ENCODE results near the gene FIGN.

FIGN gene

GRCh38 chr2:163665051-163665450 lies 70.8 kb downstream of the FIGN start:
- no peak for DNase-seq (ENCODE audit: low read depth in 2 of 3, low spot score in 1 of 3)

DNA sequence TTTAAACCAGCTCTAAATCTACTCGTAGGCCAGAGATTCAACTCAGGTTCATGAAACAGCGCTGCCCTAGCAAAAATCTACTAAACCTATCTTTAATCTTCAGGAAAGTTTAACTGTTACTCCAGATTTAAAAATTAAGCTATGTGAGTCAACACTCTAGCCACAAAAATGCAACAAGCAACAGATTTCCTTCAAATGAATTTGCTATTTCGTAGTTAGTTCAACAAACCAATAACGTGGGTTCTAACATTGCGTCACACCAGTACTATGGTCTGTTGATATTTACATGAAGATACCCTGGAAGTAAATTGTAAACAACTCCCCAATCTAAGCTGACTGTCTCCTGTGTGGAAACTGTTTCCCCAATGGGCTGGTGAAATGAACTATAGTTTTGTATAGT lies 71.2 kb downstream of the FIGN start:
- DNase-seq (ENCODE audit: low read depth in 2 of 3, low spot score in 1 of 3) = no peak

GRCh38 chr2:163662141-163662780 lies 73.5 kb downstream of the FIGN start:
- DNase-seq (ENCODE audit: low read depth in 2 of 3, low spot score in 1 of 3) = no peak

- DNase-seq (ENCODE audit: low read depth in 2 of 3, low spot score in 1 of 3) = no peak
These were observed 76.6 kb downstream of the FIGN start for GRCh38 chr2:163659224-163659623.

- DNase-seq (ENCODE audit: low read depth in 2 of 3, low spot score in 1 of 3) = no peak
These were observed 77.3 kb downstream of the FIGN start for GRCh38 chr2:163658556-163658955.

GRCh38 chr2:163657281-163657656 lies 78.5 kb downstream of the FIGN start:
- no peak for DNase-seq (ENCODE audit: low read depth in 2 of 3, low spot score in 1 of 3)

GRCh38 chr2:163656622-163657280 lies 79.1 kb downstream of the FIGN start:
- DNase-seq (ENCODE audit: low read depth in 2 of 3, low spot score in 1 of 3) = no peak

DNA sequence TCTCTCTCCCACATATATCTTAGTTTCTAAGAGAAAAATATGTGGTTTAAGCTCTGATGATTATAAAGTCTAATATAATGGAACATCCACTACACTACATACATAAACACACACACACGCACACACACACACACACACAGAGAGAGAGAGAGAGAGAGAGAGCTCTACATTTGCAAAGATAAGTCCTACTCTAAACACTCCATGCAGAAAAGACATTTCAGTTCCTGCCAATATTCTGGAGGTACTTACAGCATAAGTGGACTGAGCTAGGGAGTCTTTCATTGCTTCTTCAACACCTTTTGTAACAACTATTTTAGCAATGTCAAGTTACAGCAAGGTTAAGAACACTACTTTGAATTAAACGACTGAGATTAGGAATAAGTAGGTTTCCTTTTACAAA lies 80.1 kb downstream of the FIGN start:
- no peak for DNase-seq (ENCODE audit: low read depth in 2 of 3, low spot score in 1 of 3)

GRCh38 chr2:163652751-163653150 lies 83.1 kb downstream of the FIGN start:
- DNase-seq (ENCODE audit: low read depth in 2 of 3, low spot score in 1 of 3) = no peak

DNA sequence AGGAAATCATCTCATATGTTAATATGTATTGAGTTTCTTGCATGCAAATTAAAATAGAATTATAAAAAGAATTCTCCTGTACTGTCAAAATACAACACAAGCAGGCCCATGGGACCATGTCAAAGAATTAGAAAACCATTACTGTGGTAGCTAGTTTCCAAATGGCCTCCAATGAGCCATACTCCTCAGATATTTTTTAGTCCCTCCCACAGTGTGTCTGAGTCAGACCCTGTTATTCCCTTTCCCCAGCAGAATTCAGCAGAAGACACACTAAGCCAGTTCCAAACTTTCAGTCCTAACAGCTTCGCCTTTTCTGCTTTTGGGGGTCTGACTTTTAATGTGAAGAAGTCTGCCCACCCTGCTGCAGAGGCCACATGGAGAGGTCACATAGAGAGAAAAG lies 86.7 kb downstream of the FIGN start:
- DNase-seq (ENCODE audit: low read depth in 2 of 3, low spot score in 1 of 3) = no peak

- DNase-seq (ENCODE audit: low read depth in 2 of 3, low spot score in 1 of 3) = no peak
These were observed 88.5 kb downstream of the FIGN start for GRCh38 chr2:163647300-163647699.

DNA sequence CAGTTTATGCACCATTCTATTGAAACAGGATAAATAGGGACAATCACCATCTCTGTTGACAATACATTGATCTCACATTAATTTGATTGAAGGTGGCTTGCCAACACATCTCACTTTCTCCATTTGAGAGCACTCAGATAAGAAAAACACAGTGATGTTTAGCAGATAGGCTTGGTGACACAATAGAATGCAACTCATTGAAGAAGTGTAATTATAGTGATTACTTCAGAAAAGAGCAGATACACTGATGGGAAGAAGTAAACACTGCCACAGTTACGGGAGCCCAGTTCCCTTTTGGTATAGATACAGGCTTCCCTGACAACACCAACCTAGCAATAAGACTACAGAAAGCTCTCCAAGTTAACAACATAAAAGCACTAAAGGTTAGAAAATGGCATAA lies 89.1 kb downstream of the FIGN start:
- DNase-seq (ENCODE audit: low read depth in 2 of 3, low spot score in 1 of 3) = no peak

DNA sequence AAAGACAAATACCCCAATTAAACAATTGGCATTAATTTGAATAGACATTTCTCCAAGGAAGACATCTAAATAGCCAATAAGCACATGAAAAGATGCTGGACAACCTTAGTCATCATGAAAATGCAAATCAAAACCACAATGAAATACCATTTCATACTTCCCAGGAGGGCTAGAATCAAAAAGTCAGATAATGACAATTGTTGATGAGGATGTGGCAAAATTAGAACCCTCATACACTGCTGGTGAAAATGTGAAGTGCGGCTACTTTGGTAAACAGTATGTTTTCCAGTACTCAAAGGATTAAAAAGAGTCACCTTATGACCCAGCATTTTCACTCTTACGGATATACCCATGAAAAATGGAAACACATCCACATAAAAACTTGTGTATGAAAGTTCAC lies 91.6 kb downstream of the FIGN start:
- DNase-seq (ENCODE audit: low read depth in 2 of 3, low spot score in 1 of 3) = no peak

- DNase-seq (ENCODE audit: low read depth in 2 of 3, low spot score in 1 of 3) = no peak
These were observed 93.8 kb downstream of the FIGN start for GRCh38 chr2:163641986-163642385.

DNA sequence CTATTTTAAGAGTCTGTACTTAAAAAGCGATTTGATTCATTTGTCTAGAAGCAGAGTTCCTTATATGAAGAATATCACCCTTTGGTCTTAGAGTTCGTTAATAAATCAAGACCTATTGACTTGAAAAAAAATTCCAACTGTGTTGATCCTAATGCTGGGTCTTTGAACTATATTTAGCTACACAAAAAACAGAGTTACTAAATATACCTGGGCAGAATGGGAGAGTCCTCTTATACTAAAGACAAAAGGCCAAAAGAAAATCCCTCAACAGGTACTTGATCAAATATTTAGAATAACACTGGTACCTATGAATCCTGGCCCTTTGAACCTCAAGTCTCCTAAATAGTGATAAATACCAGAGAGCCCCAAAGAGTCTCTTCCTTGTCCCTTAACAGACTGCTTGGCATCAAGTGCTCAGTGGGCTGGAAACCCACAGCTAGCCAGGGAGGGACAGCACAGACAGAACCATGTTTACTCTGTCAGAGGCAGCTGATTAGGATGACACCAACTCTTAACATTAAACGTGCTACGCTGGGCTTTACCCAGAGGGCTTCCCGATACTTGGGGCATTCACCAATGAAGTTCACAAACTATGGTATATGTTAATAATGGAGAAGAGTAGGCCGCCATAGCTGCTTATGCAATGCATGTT lies 95.1 kb downstream of the FIGN start:
- no peak for DNase-seq (ENCODE audit: low read depth in 2 of 3, low spot score in 1 of 3)

DNA sequence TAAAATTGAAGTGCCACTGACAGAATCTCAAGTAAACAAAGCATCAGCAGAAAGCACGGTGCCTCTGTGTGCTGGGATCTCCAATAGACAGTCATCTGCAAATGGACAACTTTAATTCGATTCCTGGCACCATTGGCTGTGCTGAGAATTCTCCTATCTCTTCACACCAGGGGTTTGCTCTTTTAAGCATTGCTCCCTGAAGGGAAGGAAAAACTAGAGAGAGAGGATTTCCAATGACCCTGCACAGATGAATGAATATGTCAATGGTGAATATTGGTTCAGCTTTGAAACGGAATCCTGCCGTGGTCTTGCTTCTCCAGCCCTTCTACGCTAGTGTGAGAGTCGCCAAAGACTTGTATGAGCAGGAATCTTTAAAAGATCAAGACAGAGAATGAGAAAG lies 97.9 kb downstream of the FIGN start:
- DNase-seq (ENCODE audit: low read depth in 2 of 3, low spot score in 1 of 3) = no peak

DNA sequence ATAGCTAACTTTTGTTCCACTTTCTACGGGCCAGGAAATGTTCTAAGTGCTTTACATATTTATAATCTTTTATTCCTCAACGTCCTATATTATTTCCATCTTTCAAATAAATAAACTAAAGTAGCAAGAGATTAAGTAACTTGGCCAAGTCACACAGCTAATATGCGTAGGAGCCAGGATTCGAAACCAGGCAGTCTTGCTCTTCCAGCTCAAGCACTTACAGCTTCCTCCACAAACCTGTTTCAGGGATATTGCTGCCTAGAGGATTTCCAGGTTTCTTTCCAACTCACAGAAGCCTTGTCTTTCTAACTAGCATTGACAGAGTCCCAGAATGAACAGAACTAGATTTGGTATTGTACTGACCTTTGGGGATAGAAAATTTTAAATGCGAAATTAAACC lies 102.5 kb downstream of the FIGN start:
- DNase-seq (ENCODE audit: low read depth in 2 of 3, low spot score in 1 of 3) = no peak

- DNase-seq (ENCODE audit: low read depth in 2 of 3, low spot score in 1 of 3) = no peak
These were observed 105.0 kb downstream of the FIGN start for GRCh38 chr2:163630836-163631235.

DNA sequence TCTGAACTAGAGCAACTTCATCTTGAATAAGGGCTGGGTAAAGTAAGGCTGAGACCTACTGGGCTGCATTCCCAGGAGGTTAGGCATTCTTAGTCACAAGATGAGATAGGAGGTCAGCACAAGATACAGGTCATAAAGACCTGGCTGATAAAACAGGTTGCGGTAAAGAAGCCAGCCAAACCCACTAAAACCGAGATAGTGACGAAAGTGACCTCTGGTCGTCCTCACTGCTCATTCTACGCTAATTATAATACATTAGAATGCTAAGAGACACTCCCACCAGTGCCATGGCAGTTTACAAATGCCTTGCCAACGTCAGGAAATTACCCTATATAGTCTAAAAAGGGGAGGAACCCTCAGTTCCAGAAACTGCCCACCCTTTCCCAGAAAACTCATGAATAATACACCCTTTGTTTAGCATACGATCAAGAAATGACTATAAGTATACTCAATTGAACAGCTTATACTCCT lies 109.1 kb downstream of the FIGN start:
- no peak for DNase-seq (ENCODE audit: low read depth in 2 of 3, low spot score in 1 of 3)

DNA sequence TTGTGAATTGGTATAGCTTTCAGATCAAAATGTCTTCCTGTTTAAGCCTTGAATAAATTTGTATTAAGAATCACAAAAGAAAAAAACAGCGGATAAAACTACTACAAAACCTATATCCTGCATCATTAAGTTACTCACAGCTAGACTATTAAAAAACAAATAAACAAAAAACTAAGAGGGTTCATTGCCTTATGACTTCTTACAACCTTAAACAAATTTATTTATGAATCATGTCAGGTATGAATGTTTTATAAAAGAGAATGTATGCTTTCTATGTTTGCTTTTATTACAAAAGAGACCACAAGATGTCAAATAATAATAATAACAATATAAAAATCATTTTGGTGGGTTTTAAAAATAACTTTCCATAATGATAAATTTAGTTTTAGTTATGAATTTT lies 109.6 kb downstream of the FIGN start:
- no peak for DNase-seq (ENCODE audit: low read depth in 2 of 3, low spot score in 1 of 3)

DNA sequence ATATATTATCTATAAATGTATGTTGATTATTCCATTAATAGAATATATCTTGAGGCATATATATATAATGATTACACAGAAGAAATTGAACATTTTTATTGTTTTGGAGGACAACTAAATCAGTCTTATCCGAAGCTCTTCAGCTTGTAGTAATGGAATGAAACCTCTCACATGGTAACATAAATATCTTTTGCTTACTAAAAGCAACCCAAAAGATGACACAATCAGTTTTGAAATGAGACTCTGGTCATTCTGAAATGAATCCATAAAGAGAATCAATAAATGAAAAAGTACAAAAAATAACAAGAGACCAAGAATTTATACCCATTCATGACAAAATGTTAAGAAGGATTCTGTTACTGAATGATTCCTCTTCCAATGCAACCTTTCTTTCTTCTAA lies 110.2 kb downstream of the FIGN start:
- DNase-seq (ENCODE audit: low read depth in 2 of 3, low spot score in 1 of 3) = no peak

- DNase-seq (ENCODE audit: low read depth in 2 of 3, low spot score in 1 of 3) = no peak
These were observed 114.3 kb downstream of the FIGN start for GRCh38 chr2:163621445-163622004.

Measured in stimulated activated CD4-positive, alpha-beta T cell treated with anti-CD3 and anti-CD28 coated beads, Interleukin-12 subunit alpha, Interleukin-12 subunit beta, amount 100 ng/mL, for 48 hours (primary cell).